ENCODE measurements around the gene CTRL.
"Not testable (repeated sequence)": the region's sequence is repeated elsewhere in the genome, so short reads cannot be mapped to it uniquely, and the experiment has no call there.

Gene CTRL

DNA sequence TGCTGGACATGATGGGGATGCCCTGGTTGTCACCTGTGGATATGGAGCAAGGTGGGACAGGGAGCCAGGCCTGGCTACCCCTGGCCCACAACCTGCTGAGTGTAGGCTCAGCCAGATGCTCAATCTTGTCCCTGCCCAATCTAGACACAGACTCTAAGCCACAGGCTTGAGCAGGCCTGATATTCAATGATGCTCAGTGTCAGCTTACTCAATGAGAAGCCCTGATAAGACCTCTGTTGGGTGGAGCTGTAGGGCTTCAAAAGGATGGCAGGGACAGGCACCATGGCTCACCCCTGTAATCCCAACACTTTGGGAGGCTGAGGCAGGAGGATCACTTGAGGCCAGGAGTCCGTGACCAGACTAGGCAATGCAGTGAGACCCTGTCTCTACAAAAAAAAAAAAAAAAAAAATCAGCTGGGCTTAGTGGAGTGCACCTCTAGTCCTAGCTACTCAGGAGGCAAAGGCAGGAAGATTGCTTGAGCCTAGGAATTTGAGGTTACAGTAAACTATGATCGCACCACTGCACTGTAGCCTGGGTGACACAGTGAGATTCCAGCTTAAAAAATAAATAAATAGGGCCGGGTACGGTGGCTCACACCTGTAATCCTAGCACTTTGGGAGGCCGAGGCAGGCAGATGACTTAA is 8.9 kb upstream of the CTRL start:
- DNase-seq (ENCODE audit: low read depth), result no peak

DNA sequence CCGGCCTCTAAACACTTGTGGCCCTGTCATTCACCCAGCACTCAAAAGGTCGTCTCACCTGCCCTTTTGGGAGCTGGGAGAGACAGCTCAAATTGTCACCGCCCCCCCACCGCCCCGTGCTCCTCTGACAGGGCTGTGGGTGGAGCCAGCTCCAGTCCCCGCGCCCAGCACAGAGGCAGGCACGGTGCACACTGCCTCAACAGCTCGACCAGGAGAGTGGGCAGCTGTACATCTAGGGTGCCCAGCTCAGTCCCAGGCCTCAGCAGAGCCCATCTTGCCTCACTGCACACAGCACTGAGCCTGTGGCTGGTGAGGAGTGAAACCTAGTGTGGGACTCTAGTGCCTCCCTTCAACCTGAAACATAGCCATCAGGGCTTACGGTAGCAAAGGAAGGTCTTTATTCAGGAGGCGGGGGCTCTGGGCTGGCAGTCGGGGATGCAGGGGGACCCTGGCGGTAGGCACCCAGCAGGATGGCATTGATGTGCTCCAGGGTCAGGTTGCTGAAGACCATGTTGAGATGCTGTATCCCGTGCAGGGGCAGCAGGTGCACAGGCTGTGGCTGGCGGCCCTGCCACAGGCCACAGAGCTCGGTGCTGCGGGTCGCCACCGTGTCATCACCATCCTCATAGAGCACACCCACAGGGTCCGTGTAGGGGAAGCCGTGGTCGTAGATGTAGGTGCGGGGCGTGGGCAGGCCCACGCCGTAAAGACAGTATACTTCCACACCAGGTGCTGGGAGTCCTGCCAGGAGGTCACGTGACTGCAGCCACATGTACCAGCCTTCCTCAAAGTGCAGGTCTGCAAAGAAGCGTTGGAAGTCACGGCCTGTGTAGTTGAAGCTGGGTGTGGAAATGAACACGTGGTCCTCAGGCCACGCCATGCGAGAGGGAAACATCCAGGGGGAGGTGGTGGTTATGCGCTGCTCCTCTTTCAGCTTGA is 8.1 kb upstream of the CTRL start:
- DNase-seq (ENCODE audit: low read depth), result no peak

DNA sequence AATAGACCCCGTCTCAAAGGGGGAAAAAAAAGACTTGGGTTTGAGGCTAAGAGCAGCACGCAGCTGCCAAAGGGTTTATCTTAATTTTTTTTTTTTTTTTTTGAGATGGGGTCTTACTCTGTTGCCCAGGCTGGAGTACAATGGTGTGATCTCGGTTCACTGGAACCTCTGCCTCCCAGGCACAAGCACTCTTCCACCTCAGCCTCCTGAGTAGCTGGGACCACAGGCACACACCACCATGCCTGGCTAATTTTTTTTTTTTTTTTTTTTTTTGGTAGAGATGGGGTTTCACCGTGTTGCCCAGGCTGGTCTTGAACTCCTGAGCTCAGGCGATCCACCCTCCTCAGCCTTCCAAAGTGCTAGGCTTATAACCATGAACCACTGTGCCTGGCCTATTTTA is 6.1 kb upstream of the CTRL start:
- not testable (repeated sequence) for DNase-seq (ENCODE audit: low read depth)

DNA sequence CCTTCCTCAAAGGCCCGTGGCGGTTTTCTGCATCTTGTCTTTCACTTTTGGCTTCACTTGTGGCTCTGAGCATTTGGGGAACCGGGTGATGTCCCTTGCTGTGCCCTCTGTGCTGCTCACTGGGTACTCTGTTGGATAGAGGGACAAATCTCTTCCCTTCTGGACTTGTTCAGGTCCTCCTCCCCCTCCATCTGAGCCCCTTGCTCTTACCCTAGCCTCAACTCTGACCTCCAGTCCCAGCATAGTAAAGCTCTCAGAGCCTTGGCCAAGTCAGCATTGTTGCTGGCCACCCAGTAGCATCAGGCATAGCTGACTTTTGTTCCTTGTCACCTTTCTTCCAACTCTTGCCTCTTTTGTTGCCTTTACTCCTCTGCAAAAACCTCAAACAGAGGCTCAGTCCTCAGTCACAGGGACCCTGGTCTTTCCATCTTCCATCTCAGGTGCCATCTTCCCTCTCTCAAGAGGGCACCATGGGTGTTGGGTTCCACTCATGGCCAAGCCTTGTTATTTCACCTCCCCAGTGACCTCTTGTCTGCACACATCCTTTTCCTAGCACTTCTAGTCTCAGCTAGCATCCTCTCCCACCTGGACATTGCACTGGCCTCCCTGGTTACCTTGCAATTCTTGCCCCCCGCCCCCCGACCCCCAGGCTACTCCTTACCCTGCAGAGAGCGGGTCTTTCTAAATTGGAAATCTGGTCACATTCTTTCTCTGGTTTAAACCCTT is 5.4 kb upstream of the CTRL start:
- DNase-seq (ENCODE audit: low read depth), result no peak

GRCh38 chr16:67936124-67936879 is 4.6 kb upstream of the CTRL start, which contains the start of gene PSMB10:
PSMB10 (minus strand) TSS chr16:67936850; CDS start chr16:67936749, 101 bp downstream.
- DNase-seq (ENCODE audit: low read depth), result no peak

- DNase-seq (ENCODE audit: low read depth), result peak; percentile 67
Observed at GRCh38 chr16:67935402-67936123, 3.9 kb upstream of the CTRL start.

DNA sequence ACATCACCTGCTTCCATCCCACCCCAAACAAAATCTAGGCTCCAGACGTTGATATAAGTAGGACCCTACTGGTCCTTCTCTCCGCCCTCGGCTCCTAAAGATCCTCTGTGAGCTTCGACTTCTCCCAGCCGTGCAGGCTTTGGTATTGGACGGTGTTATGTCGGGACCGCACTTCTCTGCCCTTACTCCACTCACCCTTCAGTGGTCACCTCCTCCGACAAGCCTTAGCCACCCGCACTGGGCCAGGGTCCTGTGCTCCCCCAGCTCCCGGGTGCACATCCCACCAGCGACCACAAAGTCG is 3.4 kb upstream of the CTRL start:
- DNase-seq (ENCODE audit: low read depth), result no peak

DNA sequence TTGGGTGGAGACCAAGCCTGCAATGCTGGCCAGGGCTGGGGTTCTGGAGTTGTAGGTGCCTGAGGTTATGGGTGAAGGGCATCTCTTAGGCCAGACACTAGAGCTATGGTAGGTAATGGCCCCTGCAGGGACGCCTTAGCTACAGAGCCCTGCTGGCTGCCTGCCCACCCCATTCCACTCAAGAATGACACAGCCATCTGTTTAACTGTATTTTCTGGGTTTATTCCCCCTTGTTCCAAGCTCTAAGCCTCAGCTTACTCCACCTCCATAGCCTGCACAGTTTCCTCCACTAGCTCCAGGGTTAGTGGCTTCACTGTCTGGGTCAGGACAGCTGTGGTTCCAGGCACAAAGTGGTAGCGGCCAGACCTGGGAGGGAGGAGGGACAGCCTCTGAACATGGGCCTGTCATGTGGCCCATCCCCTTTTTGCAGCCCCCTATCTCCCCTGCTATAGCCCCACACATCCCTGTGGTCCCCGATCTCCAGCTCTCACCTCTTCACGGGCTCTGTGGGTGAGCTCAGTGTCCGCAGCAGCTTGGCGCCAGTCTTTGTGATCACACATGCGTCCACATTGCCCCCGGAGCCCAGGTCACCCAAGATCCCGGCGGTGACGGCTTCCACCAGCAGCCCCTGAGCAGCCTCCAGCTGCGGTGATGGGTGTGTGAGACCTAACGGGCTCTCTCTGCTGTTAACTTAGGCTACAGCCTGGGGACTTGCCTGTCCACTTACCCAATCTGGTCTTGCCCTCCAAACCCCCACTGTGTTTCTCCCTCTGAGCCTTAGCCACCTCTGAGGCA is 2.8 kb upstream of the CTRL start:
- no peak for DNase-seq (ENCODE audit: low read depth)

- no peak for DNase-seq (ENCODE audit: low read depth)
Observed at GRCh38 chr16:67933805-67934204, 2.1 kb upstream of the CTRL start.

GRCh38 chr16:67932462-67932840 is 789 bp upstream of the CTRL start:
- DNase-seq (ENCODE audit: low read depth), result no peak

- DNase-seq (ENCODE audit: low read depth), result no peak
Observed at GRCh38 chr16:67930678-67931211, 917 bp downstream of the CTRL start.

GRCh38 chr16:67930191-67930590 is 1.5 kb downstream of the CTRL start:
- DNase-seq (ENCODE audit: low read depth), result no peak

DNA sequence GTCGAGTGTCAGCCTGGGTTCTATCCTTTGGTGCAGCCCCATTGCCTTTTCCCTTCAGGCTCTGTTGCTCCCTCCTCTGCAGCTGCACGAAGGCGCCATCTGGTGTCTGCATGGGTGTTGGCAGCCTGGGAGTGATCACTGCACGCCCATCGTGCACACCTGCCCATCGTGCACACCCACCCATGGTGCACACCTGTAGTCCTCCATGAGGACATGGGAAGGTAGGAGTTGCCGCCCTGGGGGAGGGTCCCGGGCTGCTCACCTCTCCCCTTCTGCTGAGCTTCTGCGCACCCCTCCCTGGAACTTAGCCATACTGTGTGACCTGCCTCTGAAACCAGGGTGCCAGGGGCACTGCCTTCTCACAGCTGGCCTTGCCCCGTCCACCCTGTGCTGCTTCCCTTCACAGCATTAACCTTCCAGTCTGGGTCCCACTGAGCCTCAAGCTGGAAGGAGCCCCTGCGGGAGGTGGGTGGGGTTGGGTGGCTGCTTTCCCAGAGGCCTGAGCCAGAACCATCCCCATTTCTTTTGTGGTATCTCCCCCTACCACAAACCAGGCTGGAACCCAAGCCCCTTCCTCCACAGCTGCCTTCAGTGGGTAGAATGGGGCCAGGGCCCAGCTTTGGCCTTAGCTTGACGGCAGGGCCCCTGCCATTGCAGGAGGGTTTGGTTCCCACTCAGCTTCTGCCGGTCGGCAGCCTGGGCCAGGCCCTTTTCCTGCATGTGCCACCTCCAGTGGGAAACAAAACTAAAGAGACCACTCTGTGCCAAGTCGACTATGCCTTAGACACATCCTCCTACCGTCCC is 2.9 kb downstream of the CTRL start:
- no peak for DNase-seq (ENCODE audit: low read depth)

- DNase-seq (ENCODE audit: low read depth), result no peak
Observed at GRCh38 chr16:67928147-67928546, 3.5 kb downstream of the CTRL start.

GRCh38 chr16:67927131-67927941 is 4.3 kb downstream of the CTRL start:
- DNase-seq (ENCODE audit: low read depth), result no peak

GRCh38 chr16:67926181-67926750 is 5.4 kb downstream of the CTRL start:
- no peak for DNase-seq (ENCODE audit: low read depth)

GRCh38 chr16:67924140-67924906 is 7.3 kb downstream of the CTRL start:
- no peak for DNase-seq (ENCODE audit: low read depth)
